Activated CD8-positive, alpha-beta memory T cell treated with anti-CD3 and anti-CD28 coated beads, Interleukin-2, amount 50 U/mL, for 1 hour (primary cell): Measurements from ENCODE around the gene LCE5A.
"Not testable (repeated sequence)": the region's sequence is repeated elsewhere in the genome, so short reads cannot be mapped to it uniquely, and the experiment has no call there.

ENCODE experiments used
- DNase-seq: peaks from one replicate; pipeline ENCODE4 v3.0.0-alpha.2; 2020; ENCODE audit errors: extremely low read depth

Gene LCE5A

DNA sequence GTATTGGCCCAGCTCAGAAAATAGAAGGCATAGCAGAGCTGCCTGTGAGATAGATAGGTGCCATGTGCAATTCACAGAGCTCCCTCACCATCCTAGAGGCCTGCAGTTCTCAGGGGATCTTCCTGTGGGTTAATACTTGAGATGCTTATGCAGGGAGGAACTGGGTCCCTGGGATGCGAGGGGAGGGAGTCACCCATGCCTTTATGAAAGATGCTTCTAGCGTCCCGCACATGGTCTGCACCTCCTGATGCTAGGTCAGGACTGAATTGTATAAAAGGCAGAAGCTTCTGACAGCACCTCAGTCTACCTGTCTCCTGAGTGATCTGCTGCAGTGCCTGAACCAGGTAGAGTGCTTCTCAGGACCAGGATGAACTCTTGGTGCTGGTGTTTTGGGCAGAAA, at the start of gene LCE5A:
Gene LCE5A, plus strand, starts transcription at position 301 of the 400 bp plus-strand sequence. CDS start 732 bp downstream, outside the sequence.
- no peak for DNase-seq

DNA sequence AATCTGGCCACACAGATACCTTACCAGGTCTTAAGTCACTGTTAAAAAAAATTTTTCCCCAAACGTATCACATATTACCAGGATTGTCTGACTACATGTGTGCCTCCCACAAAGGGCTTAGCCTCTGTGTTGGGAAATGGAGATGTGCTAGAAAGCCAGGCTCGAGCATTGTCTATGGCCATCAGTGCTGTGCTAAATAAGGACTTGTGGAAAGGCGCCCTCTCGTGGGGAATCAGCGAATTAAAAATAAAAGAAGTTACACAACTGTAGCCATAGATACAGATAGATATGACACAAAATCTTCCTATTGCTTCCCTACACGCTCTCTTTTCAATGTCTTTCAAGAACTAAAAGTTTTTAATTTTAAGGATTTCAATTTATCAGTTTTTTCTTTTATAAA, 49.1 kb upstream of the LCE5A start:
- peak; percentile 14 for DNase-seq

DNA sequence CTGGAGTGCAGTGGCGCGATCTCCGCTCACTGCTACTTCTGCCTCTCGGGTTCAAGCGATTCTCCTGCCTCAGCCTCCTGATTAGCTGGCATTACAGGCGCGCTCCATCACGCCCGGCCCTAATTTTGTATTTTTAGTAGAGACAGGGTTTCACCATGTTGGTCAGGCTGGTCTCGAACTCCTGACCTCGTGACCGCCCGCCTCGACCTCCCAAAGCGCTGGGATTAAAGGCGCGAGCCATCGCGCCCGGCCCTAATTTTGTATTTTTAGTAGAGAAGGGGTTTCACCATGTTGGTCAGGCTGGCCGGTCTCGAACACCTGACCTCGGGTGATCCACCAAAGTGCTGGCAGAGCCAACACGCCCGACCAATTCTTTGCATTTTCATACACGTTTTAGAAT, 48.0 kb upstream of the LCE5A start:
- DNase-seq = no peak

DNA sequence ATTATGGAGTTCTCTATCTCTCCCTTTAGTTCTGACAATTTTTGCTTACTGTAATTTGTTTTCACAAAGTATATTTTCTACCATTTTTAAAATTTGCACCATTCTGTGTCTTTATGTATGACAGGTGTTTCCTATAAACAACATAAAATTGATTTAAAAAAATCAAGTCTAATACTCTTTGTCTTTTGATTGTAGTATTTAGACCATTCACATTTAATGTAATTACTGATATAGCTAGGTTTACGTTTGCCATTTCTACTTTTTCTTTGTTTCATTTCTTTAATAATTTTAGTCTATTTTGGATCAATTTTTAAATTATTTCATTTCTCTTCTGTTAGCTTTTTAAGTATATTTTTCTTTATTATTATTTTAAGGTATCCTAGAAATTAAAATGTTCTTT, 44.4 kb upstream of the LCE5A start:
- no peak for DNase-seq

DNA sequence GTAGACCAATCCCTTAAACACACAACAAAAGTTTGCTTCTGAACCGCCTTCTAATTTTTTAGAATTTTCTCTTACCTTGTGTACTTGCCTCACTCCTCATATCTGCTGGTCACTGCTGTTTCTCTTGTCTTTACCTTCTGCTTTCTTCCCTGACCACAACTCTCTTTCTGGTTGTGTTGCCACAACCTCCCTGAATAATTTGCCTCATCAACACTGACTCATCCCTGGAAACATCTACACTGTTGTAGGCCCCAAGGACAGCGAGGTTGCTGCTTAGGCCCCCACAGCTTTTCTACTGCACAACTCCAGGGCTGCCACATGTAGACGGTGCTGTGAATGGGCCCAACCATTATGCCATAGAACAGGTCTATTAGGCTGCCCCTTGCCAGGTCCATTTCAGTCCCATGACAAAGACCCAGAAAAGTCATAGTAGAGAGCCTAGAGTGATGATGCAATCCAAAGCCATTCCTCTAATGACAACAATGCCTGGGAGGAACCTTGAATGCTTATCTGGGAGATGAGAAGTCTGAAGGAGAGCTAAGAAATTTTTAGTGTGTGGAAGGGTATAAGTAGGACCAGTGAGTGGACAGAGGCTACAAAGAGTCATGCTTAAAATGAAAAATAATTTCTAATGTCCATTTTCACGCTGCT, 36.6 kb upstream of the LCE5A start:
- DNase-seq = no peak

- DNase-seq = peak; percentile 11
Measured at GRCh38 chr1:152479792-152480595, 30.6 kb upstream of the LCE5A start.

- no peak for DNase-seq
Measured at GRCh38 chr1:152481869-152482664, 28.5 kb upstream of the LCE5A start.

GRCh38 chr1:152486400-152487006, 24.1 kb upstream of the LCE5A start:
- DNase-seq = no peak

DNA sequence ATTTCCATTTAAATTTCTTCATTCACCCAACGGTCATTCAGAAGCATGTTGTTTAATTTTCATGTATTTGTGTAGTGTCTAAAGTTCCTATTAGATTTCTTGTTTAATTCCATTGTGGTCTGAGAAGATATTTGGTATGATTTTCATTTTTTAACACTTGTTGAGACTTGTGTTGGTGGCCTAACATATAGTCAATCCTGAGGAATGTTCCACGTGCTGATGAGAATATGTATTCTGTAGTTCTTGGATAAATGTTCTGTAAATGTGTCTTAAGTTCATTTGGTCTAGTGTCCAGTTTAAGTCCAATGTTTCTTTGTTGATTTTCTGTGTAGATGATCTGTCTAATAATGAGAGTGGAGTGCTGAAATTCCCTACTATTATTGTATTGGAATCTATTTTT, 22.7 kb upstream of the LCE5A start:
- no peak for DNase-seq

GRCh38 chr1:152491537-152491936, 19.1 kb upstream of the LCE5A start:
- not testable (repeated sequence) for DNase-seq

GRCh38 chr1:152495066-152495675, 15.4 kb upstream of the LCE5A start:
- DNase-seq = no peak

GRCh38 chr1:152497273-152497672, 13.3 kb upstream of the LCE5A start:
- DNase-seq = no peak

DNA sequence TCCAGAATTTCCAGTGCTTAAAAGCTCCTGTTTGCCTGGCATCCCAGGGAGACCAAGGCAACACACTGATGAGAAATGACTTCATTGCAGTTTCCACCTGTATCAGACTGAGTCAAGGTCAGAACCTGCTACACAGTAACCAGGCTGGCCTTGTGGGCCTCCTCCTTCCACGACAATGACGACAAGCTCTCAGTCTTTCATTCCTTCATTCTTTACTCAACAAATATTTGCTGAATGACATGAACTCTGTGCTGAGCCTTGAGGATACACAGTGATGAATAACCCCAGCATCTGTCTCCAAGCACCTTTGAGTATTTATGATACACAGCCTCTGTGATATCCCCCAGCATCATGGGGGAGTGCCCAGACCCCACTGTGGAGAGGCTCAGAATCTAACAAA, 8.9 kb upstream of the LCE5A start:
- DNase-seq = no peak

GRCh38 chr1:152502496-152503180, 8.0 kb upstream of the LCE5A start:
- DNase-seq = no peak

- no peak for DNase-seq
Measured at GRCh38 chr1:152505083-152505482, 5.5 kb upstream of the LCE5A start.

DNA sequence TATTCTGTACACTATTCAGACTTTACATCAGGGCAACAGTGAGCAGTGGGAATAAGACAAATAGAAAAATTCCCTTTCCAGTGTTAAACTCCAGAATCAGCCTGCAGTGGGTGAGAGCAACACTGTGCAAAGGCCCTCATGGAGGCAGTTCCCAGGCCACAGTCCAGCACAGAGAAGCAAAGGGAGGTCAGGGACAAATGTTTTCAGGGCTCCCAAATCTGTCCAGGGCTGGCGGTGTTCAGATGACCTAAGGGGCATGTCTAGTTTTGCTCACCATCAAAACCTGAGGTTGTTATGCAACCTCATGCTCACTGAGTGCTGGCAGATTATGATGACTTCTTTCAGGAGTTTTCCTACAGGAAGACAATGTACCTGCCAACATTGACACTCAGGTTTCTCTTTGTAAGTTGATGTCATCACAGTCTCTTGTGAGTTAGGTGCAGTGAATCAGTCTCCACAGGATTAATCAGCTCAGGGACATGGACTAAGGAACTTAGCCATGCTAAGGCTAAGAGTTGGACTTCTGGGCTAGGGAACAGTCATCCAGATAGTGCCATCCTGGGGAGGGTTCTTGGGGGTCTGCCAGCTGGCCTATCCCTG, 3.6 kb upstream of the LCE5A start:
- DNase-seq = no peak

GRCh38 chr1:152511596-152511995, 993 bp downstream of the LCE5A start:
- no peak for DNase-seq

DNA sequence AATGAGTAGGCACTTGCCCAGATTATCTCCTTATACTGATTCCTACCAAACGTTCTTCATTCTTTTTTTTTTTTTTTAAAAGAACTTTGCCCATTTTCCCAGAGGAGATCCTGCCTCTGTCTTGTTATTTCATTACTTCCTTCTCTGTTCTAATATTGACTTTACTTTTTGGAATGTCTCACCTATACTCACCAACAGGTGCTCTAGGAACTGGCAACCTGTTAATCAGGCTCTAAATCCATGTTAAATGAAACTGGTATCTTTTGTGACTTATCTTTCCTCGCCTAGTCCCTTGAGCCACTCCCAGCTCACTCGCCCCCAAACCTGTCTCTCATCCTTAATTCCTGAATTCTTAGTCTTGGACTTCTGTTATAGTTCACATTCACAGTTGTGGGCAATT, 2.5 kb downstream of the LCE5A start:
- DNase-seq = no peak

DNA sequence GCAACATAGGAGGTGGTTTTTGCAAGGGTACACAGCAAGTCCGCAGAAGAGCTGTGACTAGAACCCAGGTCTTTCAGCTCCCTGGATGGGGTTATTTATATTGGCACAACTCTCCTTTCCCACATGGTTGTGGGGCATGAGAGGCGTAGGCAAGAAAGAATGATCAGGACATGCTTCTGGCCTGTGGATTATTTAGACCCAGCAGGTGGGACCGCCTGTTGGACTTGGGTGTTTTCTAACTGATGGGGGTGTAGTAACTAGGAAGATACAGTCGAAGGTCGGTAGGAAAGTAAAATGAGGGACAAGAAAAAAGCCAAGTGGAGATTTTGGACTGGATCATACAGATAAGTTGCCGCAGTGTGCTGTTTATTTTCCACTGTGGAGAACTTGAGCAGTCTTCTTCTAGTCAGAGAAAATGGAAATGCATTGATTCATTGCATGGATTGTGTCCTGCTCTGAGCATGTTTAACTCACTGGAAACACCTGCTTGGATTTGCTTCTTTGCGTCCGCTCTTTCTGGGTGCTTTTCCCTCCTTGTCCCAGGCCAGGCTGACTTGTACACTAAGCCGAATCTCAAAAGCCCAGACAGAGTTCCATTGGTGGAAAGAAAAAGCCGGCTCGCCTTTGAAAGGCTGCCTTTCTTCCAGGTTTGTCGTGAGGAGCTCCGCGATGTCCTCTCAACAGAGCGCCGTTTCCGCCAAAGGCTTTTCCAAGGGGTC, 4.3 kb downstream of the LCE5A start:
- no peak for DNase-seq

DNA sequence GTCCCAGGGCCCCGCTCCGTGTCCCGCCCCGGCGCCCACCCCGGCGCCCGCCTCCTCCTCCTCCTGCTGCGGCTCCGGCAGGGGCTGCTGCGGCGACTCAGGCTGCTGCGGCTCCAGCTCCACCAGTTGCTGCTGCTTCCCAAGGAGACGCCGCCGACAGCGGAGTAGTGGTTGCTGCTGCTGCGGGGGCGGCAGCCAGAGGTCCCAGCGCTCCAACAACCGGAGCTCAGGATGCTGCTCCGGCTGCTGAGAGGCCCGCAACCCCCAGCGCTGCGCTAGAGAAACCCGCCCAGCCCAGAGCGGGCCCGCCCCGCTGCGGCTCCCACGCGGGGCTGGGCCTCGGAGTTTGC, 4.8 kb downstream of the LCE5A start:
- no peak for DNase-seq
